Peyer's patch (tissue), 4 donors: ENCODE results near the gene TAF5.

Experiments
- CTCF ChIP-seq, 6 experiments: fragments of 450-650 bp in 4 of 6; fragments of 200-600 bp in 2 of 6; sonication (generic) in 1 of 6; IDR thresholded peaks; one replicate each; pipeline ENCODE4 v1.5.1; 2017 to 2019; ENCODE audit warnings: antibody characterized with exemption in 6 of 6, mild to moderate bottlenecking in 3 of 6, moderate library complexity in 1 of 6
- POLR2A ChIP-seq, 2 donors: fragments of 450-650 bp; IDR thresholded peaks; one replicate each; pipeline ENCODE4 v1.5.1; 2017; ENCODE audit warnings: antibody characterized with exemption in 2 of 2, mild to moderate bottlenecking in 2 of 2, moderate library complexity in 2 of 2

- TF ChIP-seq CTCF (IDR thresholded peaks at IDR 0.05) (no peak), POLR2A (IDR thresholded peaks at IDR 0.05) (no peak)
These were observed 39.9 kb upstream of the TAF5 start for GRCh38 chr10:103327906-103328305.
